ENCODE results near the gene GATA3. TPM values are rescaled to one million over a fixed set of nuclear protein-coding genes. Genes with fewer than 3 reads are reported as not detected.

GATA3 gene
- total and polyA plus RNA-seq, 2 of the 8 experiments (the other 6 are each of a cell fraction or from before 2014, with no cell fraction given) = 0.02 to 0.43 TPM

DNA sequence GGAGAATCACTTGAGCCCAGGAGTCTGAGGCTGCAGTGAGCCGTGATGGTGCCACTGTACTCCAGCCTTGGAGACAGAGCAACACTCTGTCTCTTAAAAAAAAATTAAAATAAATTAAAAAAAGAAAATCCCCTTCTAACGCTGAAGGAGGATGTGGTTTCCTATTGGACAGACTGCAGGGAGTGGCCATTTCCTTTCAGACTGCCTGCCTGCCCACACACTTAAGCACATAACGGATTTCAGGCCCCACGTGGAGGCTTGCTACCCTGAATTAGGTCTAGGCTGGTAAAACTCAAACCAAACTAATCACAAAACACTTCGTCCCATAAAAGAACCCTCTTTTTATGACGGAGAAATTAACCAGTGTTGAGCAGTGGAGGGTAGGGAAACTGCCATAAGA is 34.0 kb downstream of the GATA3 start:
- Histone ChIP-seq H3K14ac (ENCODE audit: insufficient read length) (no peak overlapping the region), H4K91ac (replicated peaks; ENCODE audit: insufficient read length, low read length) (no peak overlapping the region), H3K23me2 (ENCODE audit: low read depth, low read length) (no peaks in the 10 kb centered on the region), H3K9me3 (ENCODE audit: insufficient read depth in 2 of 2, low read depth in 1 of 2, low read length in 1 of 2) (no peaks in the 10 kb centered on the region), H3K79me1 (ENCODE audit: low read depth, low read length) (no peaks in the 10 kb centered on the region), H2AFZ (ENCODE audit: low read length) (no peak overlapping the region), H3K4me3 (ENCODE audit: extremely low read depth in 1 of 4, insufficient read depth in 2 of 4, low read depth in 3 of 4, low read length in 4 of 4) (no peak overlapping the region), H3K4ac (replicated peaks; ENCODE audit: insufficient read length, low read depth, low read length) (no peak overlapping the region), H4K8ac (ENCODE audit: extremely low read depth, insufficient read depth, low read length) (no peak overlapping the region), H3K9ac (replicated peaks in 1 of 4; ENCODE audit: extremely low read depth in 1 of 4, low read depth in 3 of 4, low read length in 3 of 4) (no peak overlapping the region), H2AK5ac (ENCODE audit: low read depth, low read length) (no peak overlapping the region), H3K27ac (ENCODE audit: low read depth, low read length) (no peak overlapping the region), H3K27me3 (replicated peaks in 1 of 4; ENCODE audit: control insufficient read depth in 3 of 4, extremely low read depth in 1 of 4, insufficient read depth in 3 of 4, low read length in 3 of 4) (no peaks in the 10 kb centered on the region), H3K79me2 (ENCODE audit: control insufficient read depth in 1 of 2, insufficient read depth in 2 of 2, low read length in 2 of 2) (no peaks in the 10 kb centered on the region), H2BK15ac (ENCODE audit: low read length) (no peak overlapping the region), H3K56ac (replicated peaks; ENCODE audit: insufficient read length, low read depth, low read length) (no peak overlapping the region), H3K23ac (ENCODE audit: insufficient read length) (no peak overlapping the region), H2BK12ac (ENCODE audit: low read depth, low read length) (no peak overlapping the region), H2BK5ac (ENCODE audit: low read depth, low read length) (no peak overlapping the region), H4K5ac (ENCODE audit: insufficient read length, low read depth, low read length) (no peak overlapping the region), H4K20me1 (replicated peaks in 1 of 2; ENCODE audit: control insufficient read depth in 1 of 2, insufficient read depth in 2 of 2, low read length in 2 of 2) (no peaks in the 10 kb centered on the region), H3K36me3 (ENCODE audit: control insufficient read depth in 2 of 4, insufficient read depth in 4 of 4, low read length in 3 of 4) (no peaks in the 10 kb centered on the region), H2BK120ac (replicated peaks; ENCODE audit: low read depth, low read length) (no peak overlapping the region), H3K18ac (ENCODE audit: extremely low read depth, low read length) (no peak overlapping the region), H2BK20ac (ENCODE audit: low read length) (no peak overlapping the region), H3K4me2 (ENCODE audit: insufficient read depth in 1 of 2, low read depth in 2 of 2, low read length in 2 of 2) (no peak overlapping the region), H3K4me1 (replicated peaks in 1 of 4; ENCODE audit: control insufficient read depth in 3 of 4, insufficient read depth in 4 of 4, low read length in 3 of 4) (peaks cover 0 to 3% (median 0%) of the 10 kb centered on the region in 4 experiments; a peak in 3 of 7 replicates)
- WGBS, 2 experiments (ENCODE audit: extremely low coverage in 1 of 2, insufficient coverage in 1 of 2, insufficient read length in 1 of 2, insufficient replicate concordance in 2 of 2, low coverage in 1 of 2, low lambda C conversion rate in 2 of 2, missing lambda C conversion rate in 1 of 2) = 86% methylated on average over 6 of the region's 6 CpGs; no CpG with 5 or more reads in 1 of the 2 experiments
- DNase-seq (ENCODE audit: low read depth in 1 of 2, low spot score in 2 of 2) (no peak), FAIRE-seq (no peak)
- ChIA-PET POLR2A (ENCODE audit: partially characterized antibody) (no interaction called here), CTCF (ENCODE audit: partially characterized antibody) (no interaction called here)
- TF ChIP-seq CTCF (IDR thresholded peaks at IDR 0.05; ENCODE audit: control extremely low read depth in 1 of 3, insufficient read depth in 1 of 3, low read depth in 1 of 3, low read length in 3 of 3) (no peak), TAF7 (optimal IDR thresholded peaks at IDR 0.05; ENCODE audit: borderline replicate concordance, low read depth, low read length) (no peak), CBX8 (IDR thresholded peaks at IDR 0.05; ENCODE audit: borderline replicate concordance, low read depth, low read length) (no peak), YY1 (IDR thresholded peaks at IDR 0.05; ENCODE audit: low read depth, low read length) (no peak), NRF1 (IDR thresholded peaks at IDR 0.05; ENCODE audit: low read depth, low read length) (no peak), SP4 (IDR thresholded peaks at IDR 0.05; ENCODE audit: low read length) (no peak), KDM1A (IDR thresholded peaks at IDR 0.05; ENCODE audit: borderline replicate concordance, low read length) (no peak), HDAC2 (IDR thresholded peaks at IDR 0.05; ENCODE audit: borderline replicate concordance in 1 of 2, low read depth in 2 of 2, low read length in 2 of 2) (no peak), RXRA (IDR thresholded peaks at IDR 0.05; ENCODE audit: insufficient read depth, low read depth, low read length) (no peak), PHF8 (conservative IDR thresholded peaks at IDR 0.05; ENCODE audit: low read depth, low read length) (no peak), CHD2 (IDR thresholded peaks at IDR 0.05; ENCODE audit: low read length) (no peak), TCF12 (IDR thresholded peaks at IDR 0.05; ENCODE audit: low read depth, low read length) (no peak)

All from H1 (cell line).